Myocyte (in vitro differentiated cells): ENCODE data around the gene ZNF382. TPM values are rescaled to one million over a fixed set of nuclear protein-coding genes. Genes with fewer than 3 reads are reported as not detected.
A peak's percentile ranks its signal among the peaks of the same experiment; 100 is the strongest.
"Not testable (repeated sequence)": the region's sequence is repeated elsewhere in the genome, so short reads cannot be mapped to it uniquely, and the experiment has no call there.

Source experiments
- DNase-seq: peaks from one replicate; pipeline ENCODE4 v3.0.0-alpha.2; 2012; ENCODE audit warnings: low read depth
- polyA plus RNA-seq: library from polyadenylated mRNA; unstranded; fragments of >200 nt; gene quantifications from one replicate; pipeline ENCODE4 v1.2.1, GENCODE V29; 2012; ENCODE audit warnings: missing spikeins
- total RNA-seq: library from RNA; depleted of rRNA; stranded (reverse); fragments of >200 nt; gene quantifications from 2 replicates; pipeline ENCODE4 v1.2.3, GENCODE V29; 2014

ZNF382 gene
- 4.9 and 5.2 TPM in 2 replicates for total RNA-seq
- polyA plus RNA-seq, result 3.3 TPM

DNA sequence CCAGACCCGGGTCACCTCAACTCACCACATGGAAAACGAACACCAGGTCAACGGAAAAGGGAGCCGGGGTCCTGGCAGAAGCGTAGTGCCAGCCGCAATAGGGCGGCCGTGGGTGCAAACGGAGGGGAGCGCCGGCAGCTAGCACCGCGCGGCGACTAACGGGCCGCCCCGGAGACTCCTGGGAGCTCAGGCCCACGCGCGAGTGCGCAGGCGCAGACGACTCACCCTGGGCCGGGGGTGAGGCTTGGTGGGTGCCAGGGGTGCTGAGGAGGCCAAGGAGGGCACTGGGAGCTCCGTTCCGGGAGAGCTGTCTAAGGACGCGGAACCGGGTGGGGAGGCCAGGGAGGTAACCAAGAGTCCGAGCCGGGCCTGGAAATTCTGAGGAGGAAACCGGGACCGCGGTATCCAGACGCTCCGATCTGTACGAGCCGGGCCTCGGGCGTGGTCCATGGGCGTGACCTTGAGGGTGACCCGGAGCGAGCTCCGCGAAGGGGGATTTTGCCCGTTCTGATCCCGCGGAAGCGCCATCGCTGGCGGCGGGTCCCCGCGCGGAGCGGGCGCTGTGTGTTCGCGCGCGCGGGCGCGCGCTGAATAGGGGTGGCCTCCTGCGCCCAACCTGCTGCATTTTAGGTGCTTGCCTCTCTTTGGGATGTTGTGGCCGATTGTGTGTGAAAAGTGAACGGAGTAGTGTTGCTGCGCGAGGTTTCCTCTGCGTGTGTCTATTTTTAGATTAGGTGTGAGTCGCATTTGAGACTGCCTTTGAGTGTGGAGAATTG is at the start of gene ZNF382:
ZNF382 (plus strand) TSS at position 213 of the 776 bp plus-strand sequence. CDS start 4,602 bp downstream, outside the sequence.
- peak; percentile 65 for DNase-seq

DNA sequence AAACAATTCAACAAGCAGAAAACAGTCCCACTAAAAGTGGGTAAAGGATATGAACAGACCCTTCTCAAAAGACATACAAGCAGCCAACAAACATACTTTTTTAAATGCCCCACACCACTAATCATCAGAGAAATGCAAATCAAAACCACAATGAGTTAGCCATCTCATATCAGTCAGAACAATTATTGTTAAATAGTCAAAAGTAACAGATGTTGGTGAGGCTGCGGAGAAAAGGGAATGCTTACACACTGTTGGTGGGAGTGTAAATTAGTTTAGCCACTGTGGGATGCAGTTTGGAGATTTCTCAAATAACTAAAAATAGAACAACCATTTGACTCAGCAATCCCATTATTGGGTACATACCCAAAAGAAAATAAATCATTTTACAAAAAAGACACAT is 40.7 kb upstream of the ZNF382 start:
- no peak for DNase-seq

DNA sequence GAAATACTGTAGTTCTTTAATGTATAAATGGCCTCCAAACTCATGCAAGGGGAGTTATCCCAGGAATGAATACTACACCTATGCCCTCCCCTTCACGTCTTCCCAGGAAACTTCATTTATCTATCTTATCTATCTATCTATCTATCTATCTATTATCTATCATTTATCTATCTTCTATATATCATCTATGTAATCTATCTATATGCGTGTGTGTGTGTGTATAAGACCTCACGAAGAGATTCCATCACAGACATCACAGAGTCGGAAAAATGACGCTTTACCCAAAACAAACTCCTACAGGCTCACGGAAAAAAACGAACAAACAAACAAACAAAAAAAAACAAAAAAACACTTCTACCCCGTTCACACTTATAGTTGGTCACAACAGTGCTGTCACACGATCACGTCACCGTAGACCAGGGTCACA is 32.5 kb upstream of the ZNF382 start:
- no peak for DNase-seq

DNA sequence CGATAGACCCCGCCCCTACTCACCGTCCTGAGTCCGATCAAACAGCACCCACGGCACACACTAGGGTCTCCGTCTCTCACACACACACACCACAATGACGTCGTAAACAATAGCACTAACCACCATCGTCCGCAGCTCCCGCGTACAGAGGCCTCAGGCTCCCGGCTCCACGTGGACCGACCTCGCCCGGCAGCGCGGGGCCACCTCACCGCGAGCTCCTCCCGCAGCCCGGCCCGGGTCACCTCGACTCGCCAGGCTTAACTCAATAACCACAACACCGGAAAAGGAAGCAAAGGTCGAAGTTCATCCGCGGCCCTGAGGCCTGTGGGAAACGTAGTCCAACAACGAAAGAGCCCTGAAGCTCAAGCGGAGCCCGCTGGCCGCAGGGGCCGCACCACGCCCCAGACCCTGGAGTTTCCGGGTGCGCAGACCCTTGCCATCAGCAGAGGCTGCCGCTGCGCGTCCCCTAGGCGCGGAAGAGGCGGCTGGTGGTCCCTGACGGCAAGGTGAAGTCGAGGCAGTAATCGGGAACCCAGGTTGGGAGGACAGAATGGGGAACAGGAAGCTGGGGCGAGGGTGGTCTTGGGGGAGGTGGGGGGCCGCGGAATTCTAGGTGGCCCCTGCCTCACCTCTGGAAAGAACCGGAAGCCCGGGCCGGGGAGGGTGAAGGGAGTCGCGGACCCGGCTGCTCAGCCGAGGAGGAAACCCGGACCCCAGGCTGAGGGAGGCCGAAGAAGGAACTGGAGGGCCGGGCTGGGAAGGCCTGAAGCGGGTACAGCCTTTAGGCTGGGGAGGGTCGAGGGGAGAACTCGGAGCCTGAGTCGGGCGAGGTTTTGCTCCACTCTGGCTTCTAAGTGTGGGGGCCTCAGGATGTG is 31.9 kb upstream of the ZNF382 start, which contains the start of gene ZNF529:
ZNF529 (minus strand) TSS at position 273 of the 875 bp plus-strand sequence. CDS start 946 bp downstream, outside the sequence.
- DNase-seq, result peak; percentile 94

DNA sequence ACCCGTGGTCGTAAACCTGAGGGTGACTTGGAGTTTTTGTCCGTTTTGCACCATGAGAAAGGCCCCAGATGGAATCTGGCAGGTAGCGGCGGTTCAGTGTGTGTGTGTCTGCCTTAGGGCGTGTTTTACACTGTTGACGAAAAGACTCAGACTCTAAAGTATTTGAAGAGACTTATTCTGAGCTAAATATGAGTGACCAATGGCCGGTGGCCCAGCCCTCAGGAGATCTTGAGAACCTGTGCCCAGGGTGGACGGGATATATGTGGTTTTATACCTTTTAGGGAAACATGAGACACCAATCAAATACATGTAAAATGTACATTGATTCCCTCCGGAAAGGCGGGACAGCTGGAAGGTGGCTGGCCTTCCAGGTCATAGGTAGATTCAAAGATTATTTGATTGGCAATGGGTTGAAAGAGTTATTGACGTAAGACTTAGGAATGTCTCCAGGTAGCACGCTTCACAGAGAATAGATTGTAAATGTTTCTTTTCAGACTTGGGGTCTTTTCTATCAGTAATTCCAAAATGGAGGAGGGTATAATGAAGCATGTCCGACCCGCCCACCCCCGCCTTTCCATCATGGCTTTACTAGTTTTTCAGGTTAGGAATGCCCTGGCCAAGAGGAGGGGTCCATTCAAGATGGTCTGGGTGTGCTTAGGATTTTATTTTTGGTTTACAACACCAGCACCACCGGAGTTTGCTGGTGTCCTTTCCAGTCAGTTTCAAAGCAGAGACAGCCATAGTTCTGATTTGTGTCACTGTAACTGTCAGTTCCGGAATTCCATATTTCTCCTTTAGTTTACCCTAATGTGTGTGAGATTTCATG is 31.0 kb upstream of the ZNF382 start:
- peak; percentile 22 for DNase-seq

DNA sequence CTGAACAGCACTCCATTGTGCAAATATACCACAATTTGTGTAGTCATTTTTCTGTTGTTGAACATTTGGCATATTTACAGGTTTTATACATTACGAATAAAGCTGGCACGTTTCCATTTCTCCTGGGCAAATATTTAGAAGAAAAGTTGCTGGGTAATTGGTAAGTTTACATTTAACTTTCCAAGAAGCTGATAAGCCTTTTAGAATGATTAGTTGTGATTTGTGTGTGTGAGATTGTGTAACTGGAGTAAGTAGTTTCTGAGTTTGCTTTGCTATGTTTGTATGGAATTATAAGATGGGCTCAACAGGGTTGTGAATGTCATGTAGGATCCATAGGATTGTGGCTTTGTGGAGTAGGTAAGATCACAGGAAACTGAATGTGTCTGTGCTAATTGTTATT is 30.4 kb upstream of the ZNF382 start:
- no peak for DNase-seq

DNA sequence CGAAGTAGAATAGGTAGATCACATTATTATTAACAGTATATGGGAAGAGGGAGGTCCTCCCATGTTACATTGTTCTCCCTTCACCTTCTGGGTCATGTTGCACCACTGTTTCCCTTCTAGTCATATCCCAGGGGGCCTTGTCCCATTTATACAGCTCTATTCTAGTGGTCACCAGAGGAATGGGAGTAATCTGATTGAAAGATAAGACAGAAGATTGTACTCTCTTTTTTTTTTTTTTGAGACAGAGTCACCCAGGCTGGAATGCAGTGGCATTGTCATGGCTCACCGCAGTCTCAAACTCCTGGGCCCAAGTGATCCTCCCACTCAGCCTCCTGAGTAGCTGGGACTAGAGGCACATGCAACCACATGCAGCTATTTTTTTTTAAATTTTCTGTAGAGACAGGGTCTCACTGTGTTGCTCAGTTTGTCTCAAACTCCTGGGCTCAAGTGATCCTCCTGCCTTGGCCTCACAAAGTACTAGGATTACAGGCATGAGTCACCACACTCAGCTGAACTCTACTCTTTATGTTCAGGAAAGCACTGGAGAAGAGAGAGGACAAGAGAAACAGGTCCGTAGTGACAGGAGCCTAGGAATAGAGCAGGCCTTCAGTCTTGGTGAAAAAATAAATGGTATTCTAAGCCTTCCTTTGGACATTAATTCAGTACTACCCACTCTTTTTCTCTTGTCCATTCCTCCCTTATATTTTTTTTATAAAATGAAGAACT is 27.7 kb upstream of the ZNF382 start:
- no peak for DNase-seq

DNA sequence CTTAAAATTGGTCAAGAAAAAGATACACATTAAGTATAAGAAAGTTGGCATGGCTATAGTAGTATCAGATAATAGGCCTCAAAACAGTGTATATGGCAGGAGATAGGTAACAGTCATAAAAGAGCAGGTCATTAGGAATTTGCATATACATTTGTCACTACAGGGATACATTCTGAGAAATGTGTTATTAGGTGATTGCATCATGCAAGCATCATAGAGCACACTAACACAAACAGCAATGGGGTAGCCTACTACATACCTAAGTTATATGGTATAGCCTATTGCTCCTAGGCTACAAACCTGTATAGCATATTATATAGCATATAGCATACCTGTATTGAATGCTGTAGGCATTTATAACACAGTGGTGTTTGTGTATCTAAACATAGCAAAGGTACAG is 25.9 kb upstream of the ZNF382 start:
- DNase-seq, result no peak

DNA sequence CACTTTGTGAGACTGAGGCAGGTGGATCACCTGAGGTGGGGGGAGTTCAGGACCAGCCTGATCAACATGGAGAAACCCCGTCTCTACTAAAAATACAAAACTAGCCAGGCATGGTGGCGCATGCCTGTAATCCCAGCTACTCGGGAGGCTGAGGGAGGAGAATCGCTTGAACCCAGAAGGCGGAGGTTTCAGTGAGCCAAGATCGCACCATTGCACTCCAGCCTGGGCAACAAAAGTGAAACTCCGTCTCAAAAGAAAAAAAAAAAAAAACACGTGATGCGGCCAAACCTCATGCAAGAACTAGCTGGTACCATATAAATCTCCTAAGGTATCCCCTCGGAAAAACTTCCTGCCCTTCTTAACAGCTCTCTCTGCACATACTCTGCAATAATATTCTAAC is 2.4 kb upstream of the ZNF382 start:
- DNase-seq, result not testable (repeated sequence)

DNA sequence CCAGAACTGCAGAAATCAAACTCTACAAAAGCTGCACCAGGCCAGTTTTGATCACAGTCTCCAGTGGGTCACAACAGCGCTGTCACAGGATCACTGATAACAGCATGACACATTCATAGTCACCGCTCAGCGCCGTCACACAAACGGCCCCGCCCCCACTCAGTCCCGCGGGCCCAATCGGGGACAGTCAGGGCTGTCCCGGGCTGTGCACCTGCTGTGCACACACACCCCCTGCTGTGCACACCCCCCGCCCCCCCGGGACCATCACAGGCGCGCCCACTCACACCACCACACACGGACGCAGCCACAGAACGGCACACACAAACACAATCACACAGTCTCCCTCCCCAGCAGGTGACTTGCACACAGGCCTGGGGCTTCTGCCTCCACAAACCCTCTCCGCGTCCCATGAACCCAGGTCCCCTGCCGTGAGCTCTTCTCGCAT is 435 bp upstream of the ZNF382 start:
- peak; percentile 73 for DNase-seq

DNA sequence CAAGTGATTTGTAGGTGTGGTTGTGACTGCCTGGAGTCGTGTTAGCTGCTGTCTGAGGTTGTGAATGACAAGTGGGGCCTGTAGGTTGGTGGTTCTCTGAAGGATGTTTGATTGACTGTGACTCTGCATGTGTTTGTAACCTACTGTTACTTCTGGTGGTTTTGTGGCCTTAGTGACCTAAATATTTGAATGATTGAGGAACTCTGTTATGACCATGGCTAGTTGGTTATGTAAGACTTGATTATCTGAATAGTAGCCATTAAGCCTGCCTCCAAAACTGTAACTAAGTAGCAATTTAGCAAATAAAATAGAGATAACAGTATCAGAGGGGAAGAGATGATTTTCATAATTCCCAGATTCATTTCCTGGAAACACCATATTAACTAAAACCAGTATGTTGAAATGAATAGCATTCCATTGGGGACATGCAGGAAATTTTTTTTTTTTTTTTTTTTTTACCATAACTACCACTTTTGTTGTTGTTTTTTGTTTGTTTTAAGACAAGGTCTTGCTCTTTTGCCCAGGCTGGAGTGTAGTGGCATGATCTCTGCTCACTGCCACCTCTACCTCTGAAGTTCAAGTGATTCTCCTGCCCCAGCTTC is 865 bp downstream of the ZNF382 start:
- DNase-seq, result peak; percentile 14

DNA sequence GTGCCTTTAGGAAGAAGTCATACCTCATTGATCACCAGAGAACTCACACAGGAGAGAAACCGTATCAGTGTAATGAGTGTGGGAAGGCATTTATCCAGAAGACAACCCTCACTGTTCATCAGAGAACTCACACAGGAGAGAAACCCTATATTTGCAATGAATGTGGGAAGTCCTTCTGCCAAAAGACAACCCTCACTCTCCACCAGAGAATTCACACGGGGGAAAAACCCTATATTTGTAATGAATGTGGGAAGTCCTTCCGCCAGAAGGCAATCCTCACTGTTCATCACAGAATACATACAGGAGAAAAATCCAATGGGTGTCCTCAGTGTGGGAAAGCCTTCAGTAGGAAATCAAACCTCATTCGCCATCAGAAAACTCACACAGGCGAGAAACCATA is 21.9 kb downstream of the ZNF382 start:
- no peak for DNase-seq

DNA sequence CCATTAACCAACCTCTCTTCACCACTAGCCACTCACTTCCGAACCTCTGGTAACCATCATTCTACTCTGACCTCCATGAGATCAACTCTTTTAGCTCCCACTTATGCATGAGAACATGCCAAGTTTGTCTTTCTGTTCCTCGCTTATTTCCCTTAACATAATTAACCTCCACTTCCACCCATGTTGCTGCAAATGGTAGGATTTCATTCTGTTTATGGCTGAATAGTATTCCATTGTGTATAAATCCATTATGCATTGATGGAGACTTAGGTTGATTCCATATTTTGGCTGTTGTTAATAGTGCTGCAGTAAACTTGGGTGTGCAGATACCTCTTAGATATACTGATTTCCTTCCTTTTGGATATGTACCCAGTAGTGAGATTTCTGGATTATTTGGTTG is 30.2 kb downstream of the ZNF382 start:
- DNase-seq, result no peak

DNA sequence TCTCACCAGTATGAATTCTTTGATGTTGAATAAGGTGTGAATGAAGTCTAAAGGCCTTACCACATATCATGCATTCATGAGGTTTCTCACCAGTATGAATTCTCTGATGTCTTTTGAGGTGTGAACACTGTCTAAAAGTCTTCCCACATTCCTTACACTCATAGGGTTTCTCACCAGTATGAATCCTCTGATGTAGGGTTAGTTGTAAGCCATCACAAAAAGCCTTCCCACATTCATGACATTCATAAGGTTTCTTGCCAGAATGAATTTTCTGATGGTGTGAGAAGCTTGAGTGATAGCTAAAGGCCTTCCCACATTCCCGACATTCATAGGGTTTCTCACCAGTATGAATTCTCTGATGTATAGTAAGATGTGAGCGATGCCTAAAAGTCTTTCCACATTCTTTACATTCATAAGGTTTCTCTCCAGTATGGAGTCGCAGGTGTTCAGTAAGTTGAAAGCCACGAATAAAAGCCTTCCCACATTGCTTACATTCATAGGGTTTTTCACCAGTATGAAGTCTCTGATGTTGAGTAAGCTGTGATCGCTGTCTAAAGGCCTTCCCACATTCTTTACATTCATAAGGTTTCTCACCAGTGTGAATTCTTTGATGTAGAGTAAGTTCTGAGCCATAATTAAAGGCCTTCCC is 33.9 kb downstream of the ZNF382 start:
- peak; percentile 10 for DNase-seq

DNA sequence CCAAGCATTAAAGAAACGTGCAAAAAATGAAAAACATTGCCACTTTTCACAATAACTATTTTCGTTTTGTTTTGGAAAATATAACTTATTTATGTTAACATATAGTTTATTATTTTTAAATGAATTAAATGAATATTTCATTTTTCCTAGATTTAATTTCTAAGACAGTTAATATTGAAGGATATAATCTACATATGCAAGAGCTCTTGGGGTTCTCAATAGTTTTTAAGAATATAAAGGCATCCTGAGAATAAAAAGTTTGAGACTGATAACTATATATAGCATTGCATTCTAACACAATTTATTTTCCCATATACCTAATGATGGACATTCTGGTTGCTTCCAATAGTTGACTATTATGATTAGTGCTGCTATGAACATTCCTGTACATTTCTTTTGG is 41.6 kb downstream of the ZNF382 start:
- no peak for DNase-seq

DNA sequence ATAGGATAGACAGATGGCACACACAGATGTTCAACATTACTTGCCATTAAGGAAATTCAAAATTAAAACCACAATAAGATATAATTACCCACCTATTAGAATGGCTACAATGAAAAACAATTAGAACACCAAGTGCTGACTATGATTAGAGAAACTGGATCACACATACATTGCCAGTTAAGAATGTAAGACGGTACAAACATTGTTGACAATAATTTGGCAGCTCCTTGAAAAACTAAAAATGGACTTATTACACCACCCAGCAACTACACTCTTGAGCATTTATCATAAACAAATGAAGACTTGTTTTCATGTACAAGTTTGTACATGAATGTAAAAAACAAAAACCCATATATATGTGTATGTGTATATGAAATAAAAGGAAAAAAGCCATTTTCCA is 47.8 kb downstream of the ZNF382 start:
- DNase-seq, result no peak

DNA sequence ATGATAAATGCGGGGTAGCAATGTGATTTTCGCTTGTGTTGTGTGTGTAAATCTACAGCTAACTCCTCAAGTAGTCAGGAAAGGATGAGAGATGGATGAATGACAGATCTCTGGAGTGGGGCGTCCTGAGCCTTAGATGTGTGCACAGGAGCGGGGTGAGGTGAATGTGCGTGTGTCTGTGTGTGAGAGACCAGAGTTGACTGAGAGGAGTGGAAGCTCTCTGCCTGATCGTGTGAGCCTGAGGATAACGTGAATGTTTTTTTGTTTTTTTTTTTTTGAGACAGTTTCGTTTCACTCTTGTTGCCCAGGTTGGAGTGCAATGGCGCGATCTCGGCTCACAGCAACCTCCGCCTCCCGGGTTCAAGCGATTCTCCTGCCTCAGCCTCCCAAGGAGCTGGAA is 60.7 kb downstream of the ZNF382 start:
- DNase-seq, result no peak

DNA sequence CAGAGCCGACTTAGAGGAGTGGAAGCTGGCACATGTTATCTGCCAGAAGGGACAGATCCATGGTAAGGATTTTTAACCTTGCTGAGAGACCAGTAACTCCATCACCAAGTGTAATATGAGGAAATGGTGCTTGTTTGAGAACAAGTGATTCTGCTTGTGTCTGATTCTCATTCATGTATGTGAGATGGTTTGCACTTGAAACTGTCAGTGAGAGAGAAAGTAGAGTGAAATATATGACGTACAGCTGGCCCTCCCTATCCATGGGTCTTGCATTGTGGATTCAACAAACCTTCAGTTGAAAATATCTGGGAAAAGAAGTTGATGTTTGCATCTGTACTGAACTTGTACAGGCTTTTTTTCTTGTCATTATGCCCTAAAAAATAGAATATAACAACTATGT is 63.5 kb downstream of the ZNF382 start:
- no peak for DNase-seq

DNA sequence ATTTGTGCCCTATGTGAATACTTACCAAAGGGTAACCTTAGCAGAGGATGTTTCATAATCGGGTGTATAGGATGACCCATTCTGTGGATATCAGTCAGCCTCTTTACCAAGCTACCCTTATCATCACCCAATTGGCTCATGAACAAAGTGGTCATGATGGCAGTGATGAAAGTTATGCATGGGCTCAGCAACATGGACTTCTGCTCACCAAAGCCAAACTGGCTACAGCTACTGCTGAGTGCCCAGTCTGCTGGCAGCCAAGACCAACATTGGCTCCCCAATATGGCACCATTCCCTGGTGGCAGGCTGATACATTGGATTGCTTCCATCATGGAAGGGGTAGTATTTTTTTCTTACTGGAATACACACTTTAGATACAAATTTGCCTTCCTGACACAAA is 67.3 kb downstream of the ZNF382 start:
- DNase-seq, result no peak

DNA sequence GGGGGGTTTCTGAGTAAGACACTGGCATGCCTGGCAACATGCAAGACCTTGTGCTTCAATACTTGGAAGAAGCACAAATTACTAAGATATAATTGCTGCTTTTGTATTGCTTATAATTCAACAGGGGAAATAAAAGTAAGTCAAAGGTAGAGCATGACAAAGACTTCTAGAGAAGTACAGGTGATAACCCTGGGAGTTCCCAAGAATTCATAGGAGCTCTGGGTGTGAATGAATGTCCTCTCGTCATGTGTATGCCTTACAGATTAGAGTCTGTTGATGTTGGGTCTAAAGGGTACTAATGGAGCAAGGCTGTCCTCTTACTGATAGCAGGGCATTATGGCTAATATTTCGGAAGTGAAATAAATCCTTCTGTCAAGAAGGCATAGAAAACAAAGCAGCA is 69.1 kb downstream of the ZNF382 start:
- DNase-seq, result no peak
